GM12874 (cell line): ENCODE results near the gene KLHL7.

Experiments used
- TF ChIP-seq, protein P1 (sequence below): IDR thresholded peaks from 2 replicates; pipeline ENCODE4 v1.5.1; 2011; ENCODE audit warnings: low read depth, mild to moderate bottlenecking, control low read depth, low read length, moderate library complexity; ENCODE audit not compliant: insufficient read depth

KLHL7 gene

DNA sequence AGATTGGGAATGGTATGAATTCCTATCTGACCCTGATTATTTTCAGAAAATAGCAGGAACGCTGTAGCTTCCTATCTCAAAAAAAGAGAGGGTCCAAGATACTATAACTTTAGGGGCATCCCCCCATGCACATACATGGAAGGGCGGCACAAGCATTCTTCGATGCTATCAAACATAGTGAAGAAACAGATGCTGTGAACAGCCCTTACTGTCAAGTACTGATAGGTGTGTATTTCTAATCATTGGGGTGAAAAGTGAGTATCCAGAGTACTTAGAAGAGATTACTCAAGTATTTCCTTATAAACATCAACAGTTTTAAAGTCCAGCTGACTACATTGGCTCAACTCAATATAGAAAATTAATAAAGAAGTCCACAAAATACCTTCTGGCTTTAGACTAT is 59.3 kb downstream of the KLHL7 start:
- TF ChIP-seq, protein P1, sequence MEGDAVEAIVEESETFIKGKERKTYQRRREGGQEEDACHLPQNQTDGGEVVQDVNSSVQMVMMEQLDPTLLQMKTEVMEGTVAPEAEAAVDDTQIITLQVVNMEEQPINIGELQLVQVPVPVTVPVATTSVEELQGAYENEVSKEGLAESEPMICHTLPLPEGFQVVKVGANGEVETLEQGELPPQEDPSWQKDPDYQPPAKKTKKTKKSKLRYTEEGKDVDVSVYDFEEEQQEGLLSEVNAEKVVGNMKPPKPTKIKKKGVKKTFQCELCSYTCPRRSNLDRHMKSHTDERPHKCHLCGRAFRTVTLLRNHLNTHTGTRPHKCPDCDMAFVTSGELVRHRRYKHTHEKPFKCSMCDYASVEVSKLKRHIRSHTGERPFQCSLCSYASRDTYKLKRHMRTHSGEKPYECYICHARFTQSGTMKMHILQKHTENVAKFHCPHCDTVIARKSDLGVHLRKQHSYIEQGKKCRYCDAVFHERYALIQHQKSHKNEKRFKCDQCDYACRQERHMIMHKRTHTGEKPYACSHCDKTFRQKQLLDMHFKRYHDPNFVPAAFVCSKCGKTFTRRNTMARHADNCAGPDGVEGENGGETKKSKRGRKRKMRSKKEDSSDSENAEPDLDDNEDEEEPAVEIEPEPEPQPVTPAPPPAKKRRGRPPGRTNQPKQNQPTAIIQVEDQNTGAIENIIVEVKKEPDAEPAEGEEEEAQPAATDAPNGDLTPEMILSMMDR, result no peak

- TF ChIP-seq, protein P1, result no peak
These were observed 59.7 kb downstream of the KLHL7 start for GRCh38 chr7:23165316-23165715.

- TF ChIP-seq, protein P1, result no peak
These were observed 62.1 kb downstream of the KLHL7 start for GRCh38 chr7:23167691-23168090.

GRCh38 chr7:23168111-23168885 is 62.7 kb downstream of the KLHL7 start:
- TF ChIP-seq, protein P1, result no peak

GRCh38 chr7:23175938-23176337 is 70.4 kb downstream of the KLHL7 start:
- TF ChIP-seq, protein P1, result no peak

GRCh38 chr7:23181684-23182553 is 76.3 kb downstream of the KLHL7 start, which contains the start of gene NUP42:
Gene NUP42 (plus strand): TSS chr7:23182048. CDS start chr7:23182086, 38 bp downstream.
- TF ChIP-seq, protein P1, result no peak

- TF ChIP-seq, protein P1, result no peak
These were observed 77.9 kb downstream of the KLHL7 start for GRCh38 chr7:23183279-23184012.
